ENCODE results near the gene AK1.
"Not testable (repeated sequence)": the region's sequence is repeated elsewhere in the genome, so short reads cannot be mapped to it uniquely, and the experiment has no call there.

AK1 gene

GRCh38 chr9:127853312-127854183 lies 23.9 kb downstream of the AK1 start:
- Histone ChIP-seq H3K36me3 (ENCODE audit: control insufficient read depth, insufficient read depth, low read length, severe bottlenecking) (peaks cover 36% of the 10 kb centered on the region), H3K4me1 (ENCODE audit: control insufficient read depth, insufficient read depth, low read length) (peaks cover 54% of the 10 kb centered on the region), H3K4me3 (ENCODE audit: low read length) (peak overlapping the region; percentile 96), H3K27me3 (replicated peaks; ENCODE audit: control insufficient read depth, insufficient read depth, low read length) (no peaks in the 10 kb centered on the region), H3K9me3 (ENCODE audit: control insufficient read depth, low read length) (peaks cover 10% of the 10 kb centered on the region), H3K9ac (ENCODE audit: low read length) (peak overlapping the region; percentile 99)
- peak; percentile 75 for DNase-seq (ENCODE audit: low read depth)

DNA sequence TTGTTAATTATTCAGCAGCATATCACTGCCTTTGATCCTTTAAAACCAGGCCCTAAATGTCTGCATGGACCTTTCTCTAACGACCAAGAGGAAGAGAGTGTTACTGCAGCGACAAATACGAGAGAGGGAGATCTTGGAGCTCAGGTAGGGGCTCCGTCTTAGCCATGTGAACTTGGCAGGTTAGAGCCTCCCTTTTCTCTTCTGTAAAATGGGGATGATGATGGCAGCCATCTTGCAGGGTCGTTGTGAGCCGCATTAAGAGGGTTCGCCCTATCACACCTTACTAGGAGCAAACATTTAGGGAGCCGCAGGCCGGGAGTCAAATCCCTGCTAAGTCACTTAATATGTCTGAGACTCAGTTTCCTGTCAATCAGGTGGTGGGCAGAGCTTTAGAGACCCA lies 24.6 kb downstream of the AK1 start:
- H3K4me3 ChIP-seq (ENCODE audit: low read length): peak overlapping the region; percentile 96
- H3K36me3 ChIP-seq (ENCODE audit: control insufficient read depth, insufficient read depth, low read length, severe bottlenecking): peaks cover 43% of the 10 kb centered on the region
- H3K27me3 ChIP-seq (replicated peaks; ENCODE audit: control insufficient read depth, insufficient read depth, low read length): no peaks in the 10 kb centered on the region
- peaks cover 12% of the 10 kb centered on the region for H3K9me3 ChIP-seq (ENCODE audit: control insufficient read depth, low read length)
- peak overlapping the region; percentile 99 for H3K9ac ChIP-seq (ENCODE audit: low read length)
- H3K4me1 ChIP-seq (ENCODE audit: control insufficient read depth, insufficient read depth, low read length): peaks cover 52% of the 10 kb centered on the region
- DNase-seq (ENCODE audit: low read depth): no peak

DNA sequence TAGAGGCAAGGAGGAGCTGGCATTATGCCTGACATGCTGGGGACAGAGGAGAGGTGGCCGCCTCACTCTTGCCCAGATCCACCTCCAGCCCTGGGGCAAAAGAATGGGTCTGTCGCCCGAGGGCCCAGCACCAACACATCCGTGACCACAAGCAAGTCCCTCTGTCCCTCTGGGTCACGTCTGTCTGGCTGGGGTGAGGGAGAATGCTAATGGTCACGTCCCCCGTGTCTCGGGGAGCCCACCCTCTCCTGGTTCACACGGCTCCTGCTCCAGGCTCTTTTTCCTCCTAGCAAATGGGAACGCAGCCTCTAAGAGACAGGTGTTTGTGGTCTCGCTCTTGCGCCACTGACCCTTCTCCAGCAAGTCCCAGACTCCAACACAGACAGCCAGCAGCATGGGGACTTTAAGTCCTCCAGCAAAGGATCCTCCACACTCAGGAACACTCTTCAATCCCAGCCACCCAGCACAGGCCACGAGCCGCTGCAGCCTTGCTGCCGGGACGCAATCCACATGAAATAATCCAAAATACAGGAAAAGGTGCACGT lies 27.1 kb downstream of the AK1 start:
- H3K4me3 ChIP-seq (ENCODE audit: low read length): peak overlapping the region; percentile 25
- H3K9me3 ChIP-seq (ENCODE audit: control insufficient read depth, low read length): peaks cover 12% of the 10 kb centered on the region
- peaks cover 73% of the 10 kb centered on the region for H3K4me1 ChIP-seq (ENCODE audit: control insufficient read depth, insufficient read depth, low read length)
- no peak for DNase-seq (ENCODE audit: low read depth)
- no peaks in the 10 kb centered on the region for H3K27me3 ChIP-seq (replicated peaks; ENCODE audit: control insufficient read depth, insufficient read depth, low read length)
- H3K36me3 ChIP-seq (ENCODE audit: control insufficient read depth, insufficient read depth, low read length, severe bottlenecking): peaks cover 43% of the 10 kb centered on the region
- peak overlapping the region; percentile 19 for H3K9ac ChIP-seq (ENCODE audit: low read length)

DNA sequence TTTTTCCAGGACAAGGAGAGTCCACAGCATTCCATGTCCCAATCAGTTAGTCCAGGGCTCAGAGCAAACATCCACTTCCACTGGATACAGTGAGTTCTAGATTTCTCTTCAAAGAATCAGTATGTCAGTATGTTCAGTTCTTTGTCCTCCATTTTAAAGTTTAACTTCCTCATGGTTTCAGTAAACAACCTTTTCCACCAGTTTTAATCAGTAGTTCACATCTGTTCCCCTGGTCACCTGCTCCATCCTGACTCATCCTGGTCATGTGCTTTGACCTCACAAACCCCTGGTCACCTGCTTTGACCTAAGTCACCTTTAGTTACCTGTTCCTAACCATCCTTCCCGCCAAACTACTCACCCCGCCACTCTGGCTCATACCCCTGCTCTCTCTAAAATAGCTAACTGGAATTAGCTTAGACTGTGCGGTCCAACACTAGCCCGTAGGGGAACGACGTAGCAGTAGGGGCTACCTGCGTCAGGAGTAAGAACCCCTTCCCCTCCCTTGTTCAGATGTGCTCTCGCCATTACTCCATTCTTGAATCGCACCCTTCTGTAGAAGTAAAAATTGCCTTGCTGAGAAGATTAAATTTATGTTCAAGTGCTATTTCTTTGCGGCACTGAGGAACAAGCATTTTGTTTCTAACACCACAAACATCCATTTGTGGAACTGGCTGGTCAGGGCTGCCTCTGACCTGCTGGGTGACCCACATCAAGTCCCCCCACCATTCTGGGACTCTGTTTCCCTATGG lies 28.5 kb downstream of the AK1 start:
- Histone ChIP-seq H3K4me3 (ENCODE audit: low read length) (no peak overlapping the region), H3K9ac (ENCODE audit: low read length) (no peak overlapping the region), H3K27me3 (replicated peaks; ENCODE audit: control insufficient read depth, insufficient read depth, low read length) (no peaks in the 10 kb centered on the region), H3K4me1 (ENCODE audit: control insufficient read depth, insufficient read depth, low read length) (peaks cover 84% of the 10 kb centered on the region), H3K36me3 (ENCODE audit: control insufficient read depth, insufficient read depth, low read length, severe bottlenecking) (peaks cover 43% of the 10 kb centered on the region), H3K9me3 (ENCODE audit: control insufficient read depth, low read length) (peaks cover 12% of the 10 kb centered on the region)
- DNase-seq (ENCODE audit: low read depth): no peak

GRCh38 chr9:127847833-127848755 lies 29.4 kb downstream of the AK1 start:
- Histone ChIP-seq H3K27me3 (replicated peaks; ENCODE audit: control insufficient read depth, insufficient read depth, low read length) (no peaks in the 10 kb centered on the region), H3K4me3 (ENCODE audit: low read length) (no peak overlapping the region), H3K9ac (ENCODE audit: low read length) (peak overlapping the region; percentile 39), H3K9me3 (ENCODE audit: control insufficient read depth, low read length) (peaks cover 12% of the 10 kb centered on the region), H3K36me3 (ENCODE audit: control insufficient read depth, insufficient read depth, low read length, severe bottlenecking) (peaks cover 46% of the 10 kb centered on the region), H3K4me1 (ENCODE audit: control insufficient read depth, insufficient read depth, low read length) (peaks cover 77% of the 10 kb centered on the region)
- DNase-seq (ENCODE audit: low read depth): no peak

DNA sequence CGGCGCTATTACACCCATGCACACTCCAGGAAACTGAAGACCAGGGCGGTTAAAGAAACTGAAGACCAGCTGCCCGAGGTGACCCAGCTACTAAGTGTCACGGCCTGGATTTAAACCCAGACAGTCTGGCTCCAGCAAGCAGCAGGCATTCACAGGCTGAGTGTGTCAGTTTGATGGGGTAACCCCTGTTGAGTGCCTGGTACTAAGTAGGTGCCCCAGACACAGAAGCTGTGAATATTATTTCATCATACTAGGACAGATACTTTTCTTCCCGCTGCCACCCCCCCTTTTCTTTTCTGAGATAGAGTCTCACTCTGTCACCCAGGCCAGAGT lies 30.3 kb downstream of the AK1 start:
- DNase-seq (ENCODE audit: low read depth): no peak
- peaks cover 67% of the 10 kb centered on the region for H3K4me1 ChIP-seq (ENCODE audit: control insufficient read depth, insufficient read depth, low read length)

DNA sequence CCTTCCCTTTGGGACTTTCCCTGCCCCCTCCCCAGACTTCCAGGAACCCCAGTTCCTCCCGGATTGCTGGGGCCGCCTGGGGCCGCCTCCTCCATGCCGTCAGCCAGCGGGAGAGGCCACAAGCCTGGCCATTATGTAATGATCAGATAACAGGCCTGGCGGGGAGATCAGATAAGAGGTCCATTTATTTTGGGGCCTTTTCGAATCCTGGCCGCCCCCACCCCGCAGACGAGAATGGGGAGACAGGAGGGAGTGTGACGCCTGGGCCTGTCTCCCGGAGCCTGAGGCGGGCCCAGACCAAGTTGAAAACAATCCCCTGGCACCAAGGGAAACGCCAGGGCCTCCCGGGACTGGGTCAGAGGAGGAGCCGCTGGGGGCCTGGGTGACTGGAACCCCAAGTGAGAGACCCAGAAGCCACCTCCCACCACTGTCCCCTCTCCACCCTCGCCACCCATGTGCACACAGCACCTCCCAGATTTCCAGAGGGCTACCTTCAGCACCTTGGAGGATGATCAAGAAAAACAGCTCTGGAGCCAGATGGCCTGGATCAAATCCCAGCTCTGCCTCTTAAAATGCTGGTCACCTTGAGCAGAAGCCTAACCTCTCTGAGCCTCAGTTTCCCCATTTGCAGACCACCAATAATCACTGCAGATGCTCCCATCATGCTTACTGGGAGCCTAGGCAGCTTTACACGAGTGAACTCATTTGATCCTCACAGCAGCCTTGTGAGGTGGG lies 30.9 kb downstream of the AK1 start:
- H3K9me3 ChIP-seq (ENCODE audit: control insufficient read depth, low read length): peaks cover 12% of the 10 kb centered on the region
- H3K9ac ChIP-seq (ENCODE audit: low read length): peak overlapping the region; percentile 39
- H3K4me1 ChIP-seq (ENCODE audit: control insufficient read depth, insufficient read depth, low read length): peaks cover 62% of the 10 kb centered on the region
- H3K27me3 ChIP-seq (replicated peaks; ENCODE audit: control insufficient read depth, insufficient read depth, low read length): no peaks in the 10 kb centered on the region
- peaks cover 49% of the 10 kb centered on the region for H3K36me3 ChIP-seq (ENCODE audit: control insufficient read depth, insufficient read depth, low read length, severe bottlenecking)
- H3K4me3 ChIP-seq (ENCODE audit: low read length): peak overlapping the region; percentile 25
- DNase-seq (ENCODE audit: low read depth): no peak

More for the DNA sequence above, 30.3 kb downstream of the AK1 start:
- H3K4me3 ChIP-seq (ENCODE audit: low read length): peak overlapping the region; percentile 20
- H3K9me3 ChIP-seq (ENCODE audit: control insufficient read depth, low read length): peaks cover 12% of the 10 kb centered on the region
- peaks cover 49% of the 10 kb centered on the region for H3K36me3 ChIP-seq (ENCODE audit: control insufficient read depth, insufficient read depth, low read length, severe bottlenecking)
- H3K9ac ChIP-seq (ENCODE audit: low read length): peak overlapping the region; percentile 39
- H3K27me3 ChIP-seq (replicated peaks; ENCODE audit: control insufficient read depth, insufficient read depth, low read length): no peaks in the 10 kb centered on the region

GRCh38 chr9:127845619-127846018 lies 31.9 kb downstream of the AK1 start:
- peak overlapping the region; percentile 25 for H3K4me3 ChIP-seq (ENCODE audit: low read length)
- H3K9ac ChIP-seq (ENCODE audit: low read length): peak overlapping the region; percentile 69
- H3K27me3 ChIP-seq (replicated peaks; ENCODE audit: control insufficient read depth, insufficient read depth, low read length); DNase-seq (ENCODE audit: low read depth): not testable (repeated sequence)
- H3K4me1 ChIP-seq (ENCODE audit: control insufficient read depth, insufficient read depth, low read length): peaks cover 53% of the 10 kb centered on the region
- peaks cover 53% of the 10 kb centered on the region for H3K36me3 ChIP-seq (ENCODE audit: control insufficient read depth, insufficient read depth, low read length, severe bottlenecking)
- peaks cover 12% of the 10 kb centered on the region for H3K9me3 ChIP-seq (ENCODE audit: control insufficient read depth, low read length)

- Histone ChIP-seq H3K27me3 (replicated peaks; ENCODE audit: control insufficient read depth, insufficient read depth, low read length) (no peaks in the 10 kb centered on the region), H3K9me3 (ENCODE audit: control insufficient read depth, low read length) (peaks cover 12% of the 10 kb centered on the region), H3K4me3 (ENCODE audit: low read length) (no peak overlapping the region), H3K9ac (ENCODE audit: low read length) (peak overlapping the region; percentile 69), H3K36me3 (ENCODE audit: control insufficient read depth, insufficient read depth, low read length, severe bottlenecking) (peaks cover 53% of the 10 kb centered on the region), H3K4me1 (ENCODE audit: control insufficient read depth, insufficient read depth, low read length) (peaks cover 52% of the 10 kb centered on the region)
- DNase-seq (ENCODE audit: low read depth): no peak
Measured at GRCh38 chr9:127844821-127845359, 32.6 kb downstream of the AK1 start.

All from adipocyte (in vitro differentiated cells).